Activated T-helper 1 cell treated with anti-CD3 and anti-CD28 coated beads, Interleukin-12 subunit alpha, Interleukin-12 subunit beta, Interleukin-2, Interleukin-4 antibody, amounts not matched to agents 30 ng/mL and 10 ng/mL and 1 ng/mL, durations not matched to agents 14 hours and 24 hours and 36 hours (primary cell): ENCODE measurements around the gene ACTN4. TPM values are rescaled to one million over a fixed set of nuclear protein-coding genes. Genes with fewer than 3 reads are reported as not detected.

ENCODE experiments used
- DNase-seq: peaks from one replicate; pipeline ENCODE4 v3.0.0; 2021; ENCODE audit warnings: low spot score
- H3K27ac Mint-ChIP-seq: one replicate; pipeline ENCODE4 v1.8.0; 2021; ENCODE audit warnings: mild to moderate bottlenecking, mixed read lengths
- H3K27me3 Mint-ChIP-seq: one replicate; pipeline ENCODE4 v1.8.0; 2022; ENCODE audit warnings: mild to moderate bottlenecking, moderate library complexity, mixed read lengths; ENCODE audit not compliant: insufficient read depth
- H3K36me3 Mint-ChIP-seq: one replicate; pipeline ENCODE4 v1.8.0; 2021; ENCODE audit warnings: low read depth, mixed read lengths
- H3K4me1 Mint-ChIP-seq: one replicate; pipeline ENCODE4 v1.8.0; 2021; ENCODE audit warnings: low read depth, mixed read lengths
- H3K4me3 Mint-ChIP-seq: one replicate; pipeline ENCODE4 v1.8.0; 2021; ENCODE audit warnings: mild to moderate bottlenecking, moderate library complexity, mixed read lengths
- H3K9me3 Mint-ChIP-seq: one replicate; pipeline ENCODE4 v1.8.0; 2021; ENCODE audit warnings: mixed read lengths
- intact Hi-C: fragments of 100-400 bp; cut with micrococcal nuclease; formaldehyde crosslinking; loops from one replicate; pipeline ENCODE4 v1.15.1; 2024
- total RNA-seq: library from RNA; stranded (reverse); gene quantifications from 2 replicates; pipeline ENCODE4 v1.2.3, GENCODE V29; 2022

ACTN4 gene
- total RNA-seq, 1 donor from 2014 or later, result 287 TPM

DNA sequence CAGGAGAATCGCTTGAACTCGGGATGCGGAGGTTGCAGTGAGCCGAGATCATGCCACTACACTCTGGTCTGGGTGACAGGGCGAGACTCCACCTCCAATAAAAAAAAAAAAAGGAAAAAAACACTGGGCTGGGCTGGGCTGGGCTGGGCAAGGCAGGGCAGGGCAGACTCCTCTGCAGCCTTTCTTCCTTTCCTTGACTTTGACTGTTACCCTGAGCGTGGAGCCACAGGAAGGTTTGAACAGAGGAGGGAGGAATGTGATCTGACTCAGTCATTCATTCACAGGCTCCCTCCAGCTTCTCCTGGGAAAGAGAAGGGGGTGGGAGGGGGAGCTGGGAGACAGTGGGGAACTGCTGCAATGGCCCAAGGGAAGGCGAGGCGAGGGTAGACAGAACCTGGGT, 2.7 kb upstream of the ACTN4 start:
- Mint-ChIP-seq H3K27me3 (no peaks in the 10 kb centered on the region), H3K9me3 (no peaks in the 10 kb centered on the region), H3K4me1 (peaks cover 20% of the 10 kb centered on the region), H3K4me3 (no peak overlapping the region), H3K36me3 (peaks cover 14% of the 10 kb centered on the region), H3K27ac (no peak overlapping the region)
- intact Hi-C loops, result loop anchor here (5.0 kb wide), 1 partner anchor 38 kb away; no protein-coding TSS in a partner anchor
- no peak for DNase-seq

DNA sequence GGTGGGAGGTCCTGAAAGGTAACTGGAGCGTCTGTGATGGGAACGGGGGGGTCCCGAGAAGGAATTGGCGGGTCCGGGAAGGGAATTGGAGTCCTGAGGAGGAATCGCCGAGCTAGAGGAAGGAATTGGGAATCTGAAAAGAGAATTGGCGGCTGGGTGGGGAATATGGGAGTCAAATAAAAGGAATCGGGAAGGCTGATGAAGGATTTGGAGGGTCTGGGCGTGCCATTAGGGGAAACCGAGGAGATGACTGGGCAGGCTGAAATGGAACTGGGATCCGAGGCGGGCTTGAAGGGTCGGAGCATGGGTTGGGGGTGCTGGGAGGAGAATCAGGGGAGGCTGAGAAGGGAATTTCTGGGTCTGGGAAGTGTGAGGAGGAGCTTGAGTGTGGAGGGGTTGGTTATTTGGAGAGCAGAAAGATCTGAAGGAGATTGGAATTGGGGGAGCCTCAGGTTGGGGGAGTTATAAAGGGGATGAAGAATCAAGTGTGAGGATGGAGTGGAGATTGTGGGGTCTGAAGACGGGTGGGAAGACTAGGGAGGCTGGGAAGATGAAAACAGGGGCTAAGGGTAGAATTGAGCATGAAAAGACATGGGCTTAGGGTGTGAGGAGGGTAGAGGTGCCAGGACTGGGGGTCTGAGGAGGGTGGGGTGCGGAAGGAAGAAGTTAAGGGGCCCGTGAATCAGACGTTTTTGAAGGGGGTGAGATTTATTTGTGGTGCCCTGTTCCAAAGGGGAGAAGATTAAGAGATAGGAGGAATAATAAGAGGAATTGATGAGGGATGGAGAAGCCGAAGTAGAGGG, 718 bp downstream of the ACTN4 start:
- Mint-ChIP-seq H3K4me1 (peaks cover 39% of the 10 kb centered on the region), H3K27ac (peak overlapping the region; percentile 82), H3K4me3 (peak overlapping the region; percentile 94), H3K9me3 (no peaks in the 10 kb centered on the region), H3K36me3 (peaks cover 16% of the 10 kb centered on the region), H3K27me3 (no peaks in the 10 kb centered on the region)
- no peak for DNase-seq
- intact Hi-C loops, result loop anchor here (1.0 to 5.0 kb wide), 9 partner anchors 7 to 282 kb away; partner anchors contain the start of genes ECH1, EIF3K, MRPS12 and NFKBIB

DNA sequence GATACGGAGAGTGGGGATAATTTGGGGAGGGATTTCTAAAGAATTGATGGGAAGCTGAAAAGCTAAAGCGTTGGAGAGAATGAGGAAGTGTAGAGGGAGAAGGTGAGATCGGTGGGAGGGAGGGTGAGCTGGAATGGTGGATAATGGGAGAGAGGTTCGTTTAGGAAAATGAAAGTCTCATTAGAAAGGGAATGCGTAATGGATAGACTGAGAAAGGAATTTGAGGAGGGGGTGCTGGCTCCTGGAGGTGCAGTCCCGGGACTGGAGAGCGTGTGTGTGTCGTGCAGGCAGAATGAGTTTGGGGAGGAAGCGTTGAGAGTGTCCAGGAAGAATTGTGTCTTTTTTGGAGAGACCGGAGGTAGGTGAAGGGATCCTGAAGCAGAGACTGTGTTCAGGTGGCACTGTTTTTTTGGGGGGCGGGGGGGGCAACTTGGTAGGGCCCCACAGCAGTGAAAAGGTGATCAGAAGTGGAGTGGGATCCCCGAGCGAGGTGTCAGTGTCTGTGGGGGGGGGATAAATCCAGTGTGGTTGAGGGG, 1.4 kb downstream of the ACTN4 start:
- no peak for DNase-seq
- Mint-ChIP-seq H3K27me3 (no peaks in the 10 kb centered on the region), H3K36me3 (peaks cover 20% of the 10 kb centered on the region), H3K4me1 (peaks cover 46% of the 10 kb centered on the region), H3K9me3 (no peaks in the 10 kb centered on the region), H3K4me3 (peak overlapping the region; percentile 94), H3K27ac (peak overlapping the region; percentile 82)
- intact Hi-C loops, result loop anchor here (5.0 kb wide), 1 partner anchor 33 kb away; no protein-coding TSS in a partner anchor

DNA sequence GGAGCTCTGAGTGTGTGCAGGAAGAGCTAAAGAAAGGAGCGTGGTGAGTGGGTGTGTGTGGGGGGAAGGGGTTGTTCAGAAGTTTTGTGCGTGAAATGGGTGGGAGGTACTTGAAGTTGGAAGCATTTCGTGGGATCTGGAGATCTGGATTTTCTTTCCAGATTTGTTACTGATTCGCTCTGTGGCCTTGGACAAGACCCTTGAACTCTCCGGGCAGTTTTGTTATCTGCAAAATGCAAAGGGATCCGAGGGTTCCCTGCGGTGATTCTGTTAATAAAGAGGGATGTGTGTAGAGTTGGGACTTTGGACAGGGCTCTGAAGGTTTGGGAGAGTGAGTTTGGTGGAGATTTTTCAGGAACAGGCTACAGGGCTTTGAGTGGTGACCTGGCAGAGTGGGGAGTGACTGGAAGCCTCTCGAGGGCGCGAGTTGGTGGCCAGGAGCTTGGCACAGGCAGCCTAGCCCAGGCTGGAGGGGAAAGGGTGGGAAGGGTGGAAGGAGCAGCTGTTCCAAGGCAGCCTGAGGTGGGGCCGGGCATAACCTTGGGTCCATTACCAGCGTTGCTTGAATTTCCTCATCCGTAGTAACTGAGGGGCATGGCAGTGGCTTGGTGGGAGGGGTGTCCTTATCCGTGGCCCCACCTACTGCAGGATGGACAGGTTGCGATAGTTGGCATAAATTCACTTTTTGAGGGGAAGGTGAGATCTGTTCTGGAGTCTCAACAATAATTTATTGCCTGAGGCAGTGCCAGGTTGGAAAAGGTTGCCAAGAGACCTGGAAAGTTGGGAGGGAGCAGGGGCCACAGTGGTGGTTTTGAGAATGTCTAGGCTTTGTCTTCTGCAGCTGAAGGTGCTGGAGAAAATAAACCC, 2.1 kb downstream of the ACTN4 start:
- Mint-ChIP-seq H3K4me3 (peak overlapping the region; percentile 94), H3K4me1 (peaks cover 51% of the 10 kb centered on the region), H3K27ac (peak overlapping the region; percentile 52), H3K36me3 (peaks cover 20% of the 10 kb centered on the region), H3K9me3 (no peaks in the 10 kb centered on the region), H3K27me3 (no peaks in the 10 kb centered on the region)
- DNase-seq, result no peak
- intact Hi-C loops, result loop anchor here (5.0 kb wide), 1 partner anchor 33 kb away; no protein-coding TSS in a partner anchor

DNA sequence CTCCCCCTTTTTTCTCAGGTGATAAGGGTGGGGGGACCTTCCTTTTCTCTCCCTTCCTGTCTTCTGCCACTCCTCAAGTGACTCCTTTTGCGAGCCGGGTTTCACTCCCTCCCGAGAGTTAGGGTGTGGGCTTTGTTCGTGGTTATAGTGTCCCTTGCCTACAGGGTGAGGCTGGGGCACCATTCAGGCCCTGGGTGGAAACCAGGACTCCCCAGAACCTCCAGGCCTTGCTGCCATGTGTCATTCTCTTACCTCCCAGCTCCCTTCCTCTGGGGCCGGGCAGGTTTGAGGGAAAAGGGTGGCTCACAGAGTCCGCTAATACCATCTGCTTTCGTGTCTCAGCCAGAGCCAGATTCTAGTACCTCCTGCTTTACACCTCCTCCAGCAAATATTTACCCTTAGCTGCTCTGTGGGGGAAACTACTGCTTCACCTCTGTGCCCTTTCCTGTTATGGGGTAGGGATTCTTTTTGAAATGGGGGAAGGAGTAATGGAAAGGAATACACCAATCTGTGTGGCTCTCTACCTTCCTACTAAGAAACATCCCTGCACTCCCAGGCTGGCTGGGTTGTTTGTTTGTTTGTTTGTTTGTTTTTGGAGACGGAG, 2.8 kb downstream of the ACTN4 start:
- Mint-ChIP-seq H3K4me1 (peaks cover 59% of the 10 kb centered on the region), H3K4me3 (peak overlapping the region; percentile 94), H3K9me3 (no peaks in the 10 kb centered on the region), H3K36me3 (peaks cover 23% of the 10 kb centered on the region), H3K27ac (peak overlapping the region; percentile 58), H3K27me3 (no peaks in the 10 kb centered on the region)
- no peak for DNase-seq
- intact Hi-C loops, result no loop called here

DNA sequence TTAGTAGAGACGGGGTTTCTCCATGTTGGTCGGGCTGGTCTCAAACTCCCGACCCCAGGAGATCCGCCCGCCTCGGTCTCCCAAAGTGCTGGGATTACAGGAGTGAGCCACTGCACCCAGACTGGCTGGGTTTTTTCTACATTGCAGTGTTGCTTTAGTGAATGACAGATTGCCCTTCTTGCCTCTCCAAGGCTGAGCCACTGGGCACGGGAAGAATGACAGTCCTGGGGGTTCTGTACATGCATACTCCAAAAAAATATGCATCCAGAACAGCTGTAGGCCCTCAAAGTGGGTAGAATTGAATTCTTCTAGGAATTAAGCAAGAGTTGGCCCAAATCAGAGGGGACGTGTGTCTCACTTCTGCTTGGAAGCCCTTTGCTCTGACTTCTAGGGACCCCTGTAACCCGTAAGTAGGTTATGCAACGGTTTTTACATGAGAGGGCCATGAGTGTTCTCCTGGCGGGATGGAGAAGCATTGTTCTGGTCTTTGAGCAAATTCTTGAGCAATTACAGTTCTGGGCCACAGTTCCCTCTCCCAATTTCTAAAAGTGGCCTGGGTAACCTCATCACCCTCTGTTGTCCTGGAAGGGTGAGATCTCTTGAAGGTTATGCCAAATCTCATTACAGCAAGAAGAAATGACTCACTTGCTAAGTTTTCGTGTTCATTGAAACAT, 3.6 kb downstream of the ACTN4 start:
- peaks cover 67% of the 10 kb centered on the region for H3K4me1 Mint-ChIP-seq
- H3K4me3 Mint-ChIP-seq, result peak overlapping the region; percentile 28
- H3K27ac Mint-ChIP-seq, result no peak overlapping the region
- DNase-seq, result no peak
- H3K9me3 Mint-ChIP-seq, result no peaks in the 10 kb centered on the region
- H3K36me3 Mint-ChIP-seq, result peaks cover 25% of the 10 kb centered on the region
- H3K27me3 Mint-ChIP-seq, result no peaks in the 10 kb centered on the region
- intact Hi-C loops, result no loop called here

DNA sequence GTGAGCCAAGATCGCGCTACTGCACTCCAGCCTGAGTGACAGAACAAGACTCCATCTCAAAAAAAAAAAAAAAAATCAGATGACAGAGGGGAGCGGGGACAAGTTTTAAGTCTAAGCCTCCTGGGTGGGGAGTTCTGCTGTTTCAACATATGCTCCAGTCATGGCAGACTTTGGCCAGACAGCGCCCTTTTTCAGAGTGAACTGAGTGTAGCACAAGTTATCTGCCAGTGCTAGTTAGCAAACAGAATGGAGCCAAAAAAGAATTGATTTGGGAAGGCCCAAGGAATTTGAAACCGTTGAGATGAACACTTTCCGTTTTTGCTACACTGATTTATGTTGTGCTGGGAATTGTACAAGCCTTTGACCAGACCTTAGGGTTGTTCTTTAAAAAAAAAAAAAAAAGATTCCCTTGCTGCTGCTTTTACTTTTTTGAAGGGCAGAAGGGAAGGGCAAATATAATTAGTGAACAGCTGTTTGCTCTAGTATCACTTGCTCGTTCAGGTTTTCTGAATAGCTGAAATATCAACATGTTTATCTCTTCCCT, 5.7 kb downstream of the ACTN4 start:
- H3K27ac Mint-ChIP-seq, result no peak overlapping the region
- DNase-seq, result no peak
- no peaks in the 10 kb centered on the region for H3K9me3 Mint-ChIP-seq
- peaks cover 87% of the 10 kb centered on the region for H3K4me1 Mint-ChIP-seq
- peaks cover 36% of the 10 kb centered on the region for H3K36me3 Mint-ChIP-seq
- H3K27me3 Mint-ChIP-seq, result no peaks in the 10 kb centered on the region
- intact Hi-C loops, result no loop called here
- H3K4me3 Mint-ChIP-seq, result no peak overlapping the region

DNA sequence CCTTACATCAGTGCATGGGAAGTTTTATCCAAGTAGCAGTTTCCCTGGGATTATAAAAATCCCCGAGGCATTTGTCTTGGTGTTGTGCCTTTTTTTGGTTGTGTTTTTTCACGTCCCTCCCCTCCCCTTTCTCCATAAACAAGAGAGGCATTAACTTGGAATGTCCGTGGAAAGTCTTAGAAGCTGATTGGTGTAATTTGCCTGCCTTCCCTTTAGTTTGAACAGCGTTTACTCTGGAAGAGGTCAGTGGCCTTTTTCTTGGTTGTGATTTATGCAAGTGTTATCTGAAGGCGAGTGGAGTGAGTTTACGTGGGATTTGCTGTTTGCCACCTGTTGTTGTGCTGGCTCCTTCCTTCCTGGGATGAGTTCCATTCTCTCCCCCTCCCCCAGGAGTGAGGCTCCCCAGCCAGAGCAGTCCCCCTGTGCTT, 7.2 kb downstream of the ACTN4 start:
- intact Hi-C loops, result loop anchor here (1.0 to 5.0 kb wide), 6 partner anchors 7 to 227 kb away; partner anchors contain the start of genes ACTN4, EIF3K and RASGRP4
- Mint-ChIP-seq H3K4me3 (peak overlapping the region; percentile 75), H3K9me3 (no peaks in the 10 kb centered on the region), H3K27me3 (no peaks in the 10 kb centered on the region), H3K36me3 (peaks cover 26% of the 10 kb centered on the region), H3K4me1 (peaks cover 78% of the 10 kb centered on the region), H3K27ac (peak overlapping the region; percentile 53)
- no peak for DNase-seq

DNA sequence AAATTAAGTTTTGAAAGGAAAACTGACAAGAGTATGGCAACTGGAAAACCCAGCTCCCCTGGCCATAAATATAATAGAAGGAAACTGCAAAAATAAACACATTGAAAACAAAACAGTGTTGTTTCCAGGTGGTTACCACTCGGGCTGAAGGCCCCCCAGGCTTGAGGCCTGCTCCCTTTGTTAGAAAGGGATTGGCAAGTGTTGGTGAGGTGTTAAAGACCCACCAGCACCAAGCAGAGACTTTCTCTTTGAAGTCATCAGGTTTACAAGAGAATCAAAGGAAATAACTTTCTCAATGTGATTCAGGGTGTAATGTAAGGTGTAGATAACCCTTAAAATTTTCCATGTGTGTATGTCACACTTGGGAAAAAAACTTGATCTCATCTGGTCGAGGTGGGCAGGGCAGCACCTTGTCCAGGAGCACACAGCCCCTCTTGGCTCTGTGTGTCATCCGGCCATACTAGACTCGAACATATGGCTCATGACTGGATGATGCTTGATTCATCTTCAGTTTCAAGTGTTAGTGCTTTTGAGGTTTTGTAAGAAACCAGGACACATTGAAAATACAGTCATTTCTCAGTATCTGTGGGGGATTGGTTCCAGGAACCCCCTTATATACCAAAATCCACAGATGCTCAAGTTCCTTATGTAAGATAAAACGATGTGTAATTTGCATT, 7.8 kb downstream of the ACTN4 start:
- Mint-ChIP-seq H3K4me1 (peaks cover 71% of the 10 kb centered on the region), H3K27ac (peak overlapping the region; percentile 91), H3K27me3 (no peaks in the 10 kb centered on the region), H3K9me3 (no peaks in the 10 kb centered on the region), H3K4me3 (peak overlapping the region; percentile 75), H3K36me3 (peaks cover 22% of the 10 kb centered on the region)
- peak; percentile 30 for DNase-seq
- intact Hi-C loops, result loop anchor here (1.0 to 5.0 kb wide), 6 partner anchors 8 to 228 kb away; partner anchors contain the start of genes ACTN4, EIF3K and RASGRP4

DNA sequence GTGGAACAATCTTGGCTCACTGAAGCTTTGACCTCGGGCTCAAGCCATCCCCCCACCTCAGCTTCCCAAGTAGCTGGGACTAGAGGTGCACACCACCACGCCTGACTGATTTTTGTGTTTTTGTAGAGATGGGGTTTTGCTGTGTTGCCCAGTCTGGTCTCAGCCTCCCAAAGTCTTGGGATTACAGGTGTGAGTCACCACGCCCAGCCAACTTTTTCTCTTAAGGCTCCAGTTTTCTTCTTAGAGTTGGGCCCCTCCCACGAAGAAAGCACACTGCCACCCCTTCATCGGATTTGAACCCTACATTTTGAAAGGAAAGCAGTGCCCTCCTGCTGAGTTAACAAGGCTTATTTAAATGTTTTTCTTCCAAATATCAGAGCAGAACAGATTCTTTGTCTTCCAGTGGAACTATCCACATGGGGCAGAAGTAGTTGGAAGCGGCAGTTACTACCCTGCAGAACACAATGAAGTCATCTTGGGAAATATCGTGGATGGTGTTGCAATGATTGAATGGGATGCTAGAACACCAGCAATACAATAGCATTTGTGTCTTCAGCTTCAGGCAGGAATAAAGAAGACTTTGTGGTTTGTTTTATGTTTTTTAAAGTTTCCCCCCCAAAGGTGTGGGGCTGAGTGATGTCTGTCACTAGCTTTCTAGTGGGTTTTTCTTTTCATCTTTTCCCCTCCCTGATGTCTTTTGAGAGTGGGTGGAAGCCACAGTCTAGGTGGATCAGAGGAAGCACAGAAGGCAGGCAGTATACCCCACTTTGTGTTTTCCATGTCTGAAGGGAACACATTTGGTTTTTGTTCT, 8.9 kb downstream of the ACTN4 start:
- peak overlapping the region; percentile 62 for H3K4me3 Mint-ChIP-seq
- H3K9me3 Mint-ChIP-seq, result no peaks in the 10 kb centered on the region
- peak; percentile 38 for DNase-seq
- H3K27me3 Mint-ChIP-seq, result no peaks in the 10 kb centered on the region
- H3K27ac Mint-ChIP-seq, result peak overlapping the region; percentile 91
- intact Hi-C loops, result loop anchor here (1.0 to 5.0 kb wide), 4 partner anchors 25 to 229 kb away; partner anchors contain the start of genes HNRNPL and RASGRP4
- peaks cover 29% of the 10 kb centered on the region for H3K36me3 Mint-ChIP-seq
- H3K4me1 Mint-ChIP-seq, result peaks cover 72% of the 10 kb centered on the region
